Endothelial cell of umbilical vein (primary cell): ENCODE data around the gene KIF27. TPM values are rescaled to one million over a fixed set of nuclear protein-coding genes. Genes with fewer than 3 reads are reported as not detected.
"Not testable (repeated sequence)": the region's sequence is repeated elsewhere in the genome, so short reads cannot be mapped to it uniquely, and the experiment has no call there.

Source experiments
- BruUV-seq: library from RNA; stranded (reverse); fragments of 400-500 nt; replicated peaks from 2 replicates; lab custom pipeline; 2021; lab: Mats Ljungman, UMichigan
- CTCF ChIA-PET: fragments of 300-600, 350-600 bp; sonication (Branson Sonifier 250); formaldehyde crosslinking; loops from one replicate; lab custom pipeline; 2021; ENCODE audit warnings: antibody characterized with exemption, inconsistent platforms; lab: Charles Lee
- POLR2A ChIA-PET: fragments of 300-600, 350-600 bp; sonication (Branson Sonifier 250); formaldehyde crosslinking; loops from one replicate; lab custom pipeline; 2021; ENCODE audit warnings: antibody characterized with exemption, inconsistent platforms; lab: Charles Lee
- DNase-seq: peaks from one replicate; pipeline ENCODE4 v3.0.0-alpha.2; 2011; ENCODE audit warnings: low read depth, low spot score
- FAIRE-seq: peaks from 2 replicates; lab custom pipeline; 2011; peaks lifted over from hg19 to GRCh38; lab: Jason Lieb, UNC
- H2AFZ ChIP-seq: 2 replicates; pipeline ENCODE4 v1.6.0; 2012; ENCODE audit warnings: low read depth, low read length, control low read depth, inconsistent platforms
- H3K27ac ChIP-seq: 2 replicates; pipeline ENCODE4 v1.5.1; 2011; ENCODE audit warnings: low read depth, mild to moderate bottlenecking, control low read depth, low read length, moderate library complexity; ENCODE audit not compliant: insufficient read depth
- H3K27me3 ChIP-seq, 2 experiments: 2 replicates each; pipeline versions ENCODE4 v1.6.0 to v1.6.1; 2011; ENCODE audit warnings: low read length in 2 of 2, mixed read lengths in 1 of 2; ENCODE audit not compliant: control insufficient read depth in 2 of 2, insufficient read depth in 2 of 2
- H3K36me3 ChIP-seq, 2 experiments: 2 replicates in 1 of 2; 3 replicates in 1 of 2; pipeline ENCODE4 v1.5.1; 2011; ENCODE audit warnings: low read length in 2 of 2, mild to moderate bottlenecking in 1 of 2, moderate library complexity in 1 of 2; ENCODE audit not compliant: control insufficient read depth in 2 of 2, insufficient read depth in 2 of 2; ENCODE audit errors: extremely low read depth in 1 of 2
- H3K4me1 ChIP-seq: 3 replicates; pipeline ENCODE4 v1.5.1; 2011; ENCODE audit warnings: mild to moderate bottlenecking, low read length; ENCODE audit not compliant: control insufficient read depth, insufficient read depth; ENCODE audit errors: extremely low read depth
- H3K4me2 ChIP-seq: 2 replicates; pipeline ENCODE4 v1.6.1; 2011; ENCODE audit warnings: low read length, control low read depth, mixed read lengths; ENCODE audit not compliant: insufficient read depth
- H3K4me3 ChIP-seq, 3 experiments: fragments of 200-600 bp in 1 of 3; sonication (generic), shearing (Covaris generic) in 1 of 3; replicated peaks in 1 of 3; 2 replicates each; pipeline ENCODE4 v1.5.1; 2011 to 2016; ENCODE audit warnings: control low read depth in 3 of 3, low read length in 3 of 3, mild to moderate bottlenecking in 2 of 3, inconsistent platforms in 1 of 3, low read depth in 1 of 3, moderate library complexity in 1 of 3; ENCODE audit not compliant: insufficient read depth in 1 of 3
- H3K79me2 ChIP-seq: 2 replicates; pipeline ENCODE4 v1.6.0; 2012; ENCODE audit warnings: low read length, inconsistent platforms; ENCODE audit not compliant: control insufficient read depth, insufficient read depth
- H3K9ac ChIP-seq: replicated peaks from 2 replicates; pipeline ENCODE3; 2011; ENCODE audit warnings: low read length, control low read depth; ENCODE audit not compliant: insufficient read depth; ENCODE audit errors: extremely low read depth
- H3K9me1 ChIP-seq: replicated peaks from 3 replicates; pipeline ENCODE4 v1.6.0; 2011; ENCODE audit warnings: mild to moderate bottlenecking, low read length; ENCODE audit not compliant: control insufficient read depth, insufficient read depth; ENCODE audit errors: extremely low read depth
- H3K9me3 ChIP-seq: replicated peaks from 2 replicates; pipeline ENCODE4 v1.5.1; 2012; ENCODE audit warnings: low read length, inconsistent platforms; ENCODE audit not compliant: control insufficient read depth, insufficient read depth
- H4K20me1 ChIP-seq: replicated peaks from 2 replicates; pipeline ENCODE3; 2011; ENCODE audit warnings: mild to moderate bottlenecking, low read length; ENCODE audit not compliant: control insufficient read depth, insufficient read depth; ENCODE audit errors: extremely low read depth
- dilution Hi-C: fragments of 300-500 bp; cut with MboI; formaldehyde crosslinking; loops from one replicate; pipeline ENCODE4 v1.15.0; 2019; ENCODE audit warnings: low sequenced_read_pairs; ENCODE audit not compliant: extremely low pct_ligation_motif_present
- intact Hi-C: fragments of 100-400 bp; cut with micrococcal nuclease; formaldehyde crosslinking; loops from one replicate; pipeline ENCODE4 v1.10.0; 2022
- polyA plus RNA-seq, 4 experiments: library from polyadenylated mRNA; depleted of rRNA in 3 of 4; stranded (reverse) in 3 of 4; unstranded in 1 of 4; fragments of >200 nt; gene quantifications; 2 replicates each; pipeline versions ENCODE4 v1.2.1 to v1.2.3, GENCODE V29; 2011 to 2012; ENCODE audit warnings: missing spikeins in 1 of 4
- total RNA-seq: library from RNA; stranded (reverse); gene quantifications from 2 replicates; pipeline ENCODE4 v1.2.3, GENCODE V29; 2021

KIF27 gene
- total and polyA plus RNA-seq, 2 donors (not counting 3 experiments of a cell fraction or from before 2014, with no cell fraction given), result 0.28 to 3.2 TPM

DNA sequence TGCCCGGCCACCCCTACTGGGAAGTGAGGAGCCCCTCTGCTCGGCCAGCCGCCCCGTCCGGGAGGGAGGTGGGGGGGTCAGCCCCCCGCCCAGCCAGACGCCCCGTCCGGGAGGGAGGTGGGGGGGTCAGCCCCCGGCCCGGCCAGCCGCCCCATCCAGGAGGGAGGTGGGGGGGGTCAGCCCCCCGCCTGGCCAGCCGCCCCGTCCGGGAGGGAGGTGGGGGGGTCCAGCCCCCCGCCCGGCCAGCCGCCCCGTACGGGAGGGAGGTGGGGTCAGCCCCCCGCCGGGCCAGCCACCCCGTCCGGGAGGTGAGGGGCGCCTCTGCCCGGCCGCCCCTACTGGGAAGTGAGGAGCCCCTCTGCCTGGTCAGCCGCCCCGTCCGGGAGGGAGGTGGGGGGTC is 116.8 kb downstream of the KIF27 start:
- dilution Hi-C loops, BruUV-seq, intact Hi-C loops, H3K9me1 ChIP-seq, H3K9me3 ChIP-seq, POLR2A ChIA-PET, H3K4me2 ChIP-seq, H4K20me1 ChIP-seq, H3K79me2 ChIP-seq, H3K27ac ChIP-seq, H3K36me3 ChIP-seq, CTCF ChIA-PET, H3K4me1 ChIP-seq, H2AFZ ChIP-seq, H3K9ac ChIP-seq, DNase-seq, H3K4me3 ChIP-seq, FAIRE-seq, H3K27me3 ChIP-seq: not testable (repeated sequence)

DNA sequence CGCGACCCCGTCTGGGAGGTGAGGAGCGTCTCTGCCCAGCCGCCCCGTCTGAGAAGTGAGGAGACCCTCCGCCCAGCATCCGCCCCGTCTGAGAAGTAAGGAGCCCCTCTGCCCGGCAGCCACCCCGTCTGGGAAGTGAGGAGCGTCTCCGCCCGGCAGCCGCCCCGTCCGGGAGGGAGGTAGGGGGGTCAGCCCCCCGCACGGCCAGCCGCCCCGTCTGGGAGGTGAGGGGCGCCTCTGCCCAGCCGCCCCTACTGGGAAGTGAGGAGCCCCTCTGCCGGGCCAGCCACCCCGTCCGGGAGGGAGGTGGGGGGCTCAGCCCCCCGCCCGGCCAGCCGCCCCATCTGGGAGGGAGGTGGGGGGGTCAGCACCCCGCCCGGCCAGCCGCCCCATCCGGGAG is 117.3 kb downstream of the KIF27 start:
- intact Hi-C loops, H3K9me3 ChIP-seq, CTCF ChIA-PET, BruUV-seq, POLR2A ChIA-PET, H3K4me1 ChIP-seq, H3K9ac ChIP-seq, H2AFZ ChIP-seq, H3K27ac ChIP-seq, dilution Hi-C loops, H3K79me2 ChIP-seq, H3K4me2 ChIP-seq, H3K36me3 ChIP-seq, H4K20me1 ChIP-seq, H3K27me3 ChIP-seq, FAIRE-seq, H3K4me3 ChIP-seq, H3K9me1 ChIP-seq, DNase-seq: not testable (repeated sequence)
